ENCODE results near the gene NSG1. TPM values are rescaled to one million over a fixed set of nuclear protein-coding genes. Genes with fewer than 3 reads are reported as not detected.

Gene NSG1
- total RNA-seq, 3 donors from 2014 or later (not counting 1 experiment from before 2014, with no cell fraction given) = 1.2 to 5.8 TPM; not detected in 1

GRCh38 chr4:4455210-4455865 is 68.4 kb downstream of the NSG1 start:
- no peaks in the 10 kb centered on the region for H3K9me3 ChIP-seq (ENCODE audit: control insufficient read depth, insufficient read depth, low read length)
- 92% methylated on average over 5 of the region's 5 CpGs for WGBS (ENCODE audit: insufficient coverage)
- Mint-ChIP-seq H3K9me3 (no peaks in the 10 kb centered on the region), H3K4me3 (no peak overlapping the region), H3K4me1 (peaks cover 0 to 6% of the 10 kb centered on the region in 2 donors), H3K36me3 (peaks cover 7% of the 10 kb centered on the region), H3K27ac (no peak overlapping the region), H3K27me3 (ENCODE audit: low read depth in 2 of 2) (no peaks in the 10 kb centered on the region)
- no peak overlapping the region for H3K4me3 ChIP-seq (ENCODE audit: low read length)
- H3K4me1 ChIP-seq (ENCODE audit: control insufficient read depth, insufficient read depth, low read length) = no peaks in the 10 kb centered on the region
- intact Hi-C loops (cut with micrococcal nuclease) = no loop called here
- no peak for DNase-seq
- TF ChIP-seq CTCF (IDR thresholded peaks at IDR 0.05) = no peak
- no peak overlapping the region for H3K27ac ChIP-seq (ENCODE audit: low read length)
- ATAC-seq = no peak
- no peaks in the 10 kb centered on the region for H3K27me3 ChIP-seq (ENCODE audit: control insufficient read depth, insufficient read depth, low read length)
- peaks cover 35% of the 10 kb centered on the region for H3K36me3 ChIP-seq (ENCODE audit: control insufficient read depth, insufficient read depth, low read length)

- H3K36me3 ChIP-seq (ENCODE audit: control insufficient read depth, insufficient read depth, low read length) = peaks cover 35% of the 10 kb centered on the region
- 94% methylated on average over 7 of the region's 7 CpGs for WGBS (ENCODE audit: insufficient coverage)
- TF ChIP-seq CTCF (IDR thresholded peaks at IDR 0.05) = no peak
Observed at GRCh38 chr4:4456351-4456750, 69.4 kb downstream of the NSG1 start.

GRCh38 chr4:4456816-4457578 is 70.1 kb downstream of the NSG1 start:
- WGBS (ENCODE audit: insufficient coverage) = 94% methylated on average over 7 of the region's 8 CpGs
- Histone ChIP-seq H3K4me1 (ENCODE audit: control insufficient read depth, insufficient read depth, low read length) (peaks cover 11% of the 10 kb centered on the region), H3K27ac (ENCODE audit: low read length) (no peak overlapping the region), H3K27me3 (ENCODE audit: control insufficient read depth, insufficient read depth, low read length) (no peaks in the 10 kb centered on the region), H3K36me3 (ENCODE audit: control insufficient read depth, insufficient read depth, low read length) (peaks cover 33% of the 10 kb centered on the region), H3K4me3 (ENCODE audit: low read length) (no peak overlapping the region), H3K9me3 (ENCODE audit: control insufficient read depth, insufficient read depth, low read length) (no peaks in the 10 kb centered on the region)
- Mint-ChIP-seq H3K4me3 (no peak overlapping the region), H3K36me3 (peaks cover 1% of the 10 kb centered on the region), H3K27ac (no peak overlapping the region), H3K4me1 (peaks cover 9 to 17% of the 10 kb centered on the region in 2 donors), H3K27me3 (ENCODE audit: low read depth in 2 of 2) (no peaks in the 10 kb centered on the region), H3K9me3 (no peaks in the 10 kb centered on the region)
- ATAC-seq = no peak
- no peak for TF ChIP-seq CTCF (IDR thresholded peaks at IDR 0.05)
- no peak for DNase-seq
- intact Hi-C loops (cut with micrococcal nuclease) = no loop called here

More at GRCh38 chr4:4456351-4456750, 69.4 kb downstream of the NSG1 start:
- Mint-ChIP-seq H3K36me3 (peaks cover 7% of the 10 kb centered on the region), H3K4me3 (no peak overlapping the region), H3K27me3 (ENCODE audit: low read depth in 2 of 2) (no peaks in the 10 kb centered on the region), H3K9me3 (no peaks in the 10 kb centered on the region), H3K4me1 (peaks cover 2 to 10% of the 10 kb centered on the region in 2 donors), H3K27ac (no peak overlapping the region)
- intact Hi-C loops (cut with micrococcal nuclease) = no loop called here
- no peak overlapping the region for H3K27ac ChIP-seq (ENCODE audit: low read length)
- DNase-seq = no peak
- peaks cover 4% of the 10 kb centered on the region for H3K4me1 ChIP-seq (ENCODE audit: control insufficient read depth, insufficient read depth, low read length)
- no peaks in the 10 kb centered on the region for H3K9me3 ChIP-seq (ENCODE audit: control insufficient read depth, insufficient read depth, low read length)
- no peak overlapping the region for H3K4me3 ChIP-seq (ENCODE audit: low read length)
- no peaks in the 10 kb centered on the region for H3K27me3 ChIP-seq (ENCODE audit: control insufficient read depth, insufficient read depth, low read length)
- no peak for ATAC-seq
